HFFc6 (cell line): Measurements from ENCODE around the gene FAM9A. TPM values are rescaled to one million over a fixed set of nuclear protein-coding genes. Genes with fewer than 3 reads are reported as not detected.
A peak's percentile ranks its signal among the peaks of the same experiment; 100 is the strongest.

Source experiments
- DNase-seq: peaks from one replicate; pipeline ENCODE4 v3.0.0-alpha.2; 2018
- H3K27ac Mint-ChIP-seq: 2 replicates; pipeline ENCODE4 v1.8.0; 2020; ENCODE audit warnings: mild to moderate bottlenecking, mixed read lengths
- H3K27me3 Mint-ChIP-seq: 2 replicates; pipeline ENCODE4 v1.8.0; 2021; ENCODE audit warnings: mild to moderate bottlenecking, moderate library complexity, mixed read lengths; ENCODE audit not compliant: insufficient read depth
- H3K36me3 Mint-ChIP-seq: 2 replicates; pipeline ENCODE4 v1.8.0; 2021; ENCODE audit warnings: low read depth, mixed read lengths
- H3K4me1 Mint-ChIP-seq: 2 replicates; pipeline ENCODE4 v1.8.0; 2020; ENCODE audit warnings: low read depth, mixed read lengths
- H3K4me3 Mint-ChIP-seq: 2 replicates; pipeline ENCODE4 v1.8.0; 2020; ENCODE audit warnings: mild to moderate bottlenecking, moderate library complexity, mixed read lengths
- H3K9me3 Mint-ChIP-seq: 2 replicates; pipeline ENCODE4 v1.8.0; 2020; ENCODE audit warnings: mild to moderate bottlenecking, mixed read lengths
- CTCF ChIP-seq: fragments of 200-600 bp; sonication (generic); IDR thresholded peaks from 2 replicates; pipeline ENCODE4 v1.5.0; 2021; ENCODE audit warnings: antibody characterized with exemption, mild to moderate bottlenecking
- total RNA-seq, 6 experiments: library from RNA; stranded (reverse); fragmentation: NEBNext Ultra II Directional; extraction: Animal tissue kit (Norgen Biotek cat#: 25700); gene quantifications; 2 replicates in 1 of 6; 3 replicates in 5 of 6; pipeline ENCODE4 v1.2.3, GENCODE V29; 2021

The FAM9A gene
- total RNA-seq, 6 experiments from 2014 or later: not detected

GRCh38 chrX:8755813-8756212 lies 45.4 kb downstream of the FAM9A start:
- Mint-ChIP-seq H3K4me3 (no peak overlapping the region), H3K9me3 (no peaks in the 10 kb centered on the region), H3K27ac (no peak overlapping the region; the same call in 1 of the 2 replicates), H3K4me1 (peaks cover 38% of the 10 kb centered on the region), H3K27me3 (no peaks in the 10 kb centered on the region; the same call in none of the 2 replicates), H3K36me3 (peaks cover 3% of the 10 kb centered on the region; the same call in 1 of the 2 replicates)
- TF ChIP-seq CTCF: no peak
- DNase-seq: no peak

GRCh38 chrX:8755116-8755515 lies 46.1 kb downstream of the FAM9A start:
- H3K4me3 Mint-ChIP-seq: no peak overlapping the region
- H3K27ac Mint-ChIP-seq: no peak overlapping the region
- no peaks in the 10 kb centered on the region for H3K9me3 Mint-ChIP-seq

GRCh38 chrX:8749697-8750096 lies 51.5 kb downstream of the FAM9A start:
- Mint-ChIP-seq H3K27me3 (no peaks in the 10 kb centered on the region; the same call in none of the 2 replicates), H3K4me3 (no peak overlapping the region), H3K27ac (no peak overlapping the region), H3K9me3 (no peaks in the 10 kb centered on the region), H3K36me3 (no peaks in the 10 kb centered on the region), H3K4me1 (no peaks in the 10 kb centered on the region)
- TF ChIP-seq CTCF: no peak
- DNase-seq: no peak

More at GRCh38 chrX:8755116-8755515, 46.1 kb downstream of the FAM9A start:
- no peak for DNase-seq
- peak; percentile 44; the same call in 1 of the 2 replicates for TF ChIP-seq CTCF
- H3K27me3 Mint-ChIP-seq: no peaks in the 10 kb centered on the region; the same call in none of the 2 replicates
- H3K36me3 Mint-ChIP-seq: peaks cover 3% of the 10 kb centered on the region; the same call in 1 of the 2 replicates
- peaks cover 36% of the 10 kb centered on the region for H3K4me1 Mint-ChIP-seq

GRCh38 chrX:8748855-8749254 lies 52.3 kb downstream of the FAM9A start:
- H3K27ac Mint-ChIP-seq: no peak overlapping the region
- no peaks in the 10 kb centered on the region for H3K36me3 Mint-ChIP-seq
- H3K9me3 Mint-ChIP-seq: no peaks in the 10 kb centered on the region
- no peaks in the 10 kb centered on the region; the same call in none of the 2 replicates for H3K27me3 Mint-ChIP-seq
- no peak for DNase-seq
- peak; percentile 77 for TF ChIP-seq CTCF
- H3K4me3 Mint-ChIP-seq: no peak overlapping the region
- no peaks in the 10 kb centered on the region for H3K4me1 Mint-ChIP-seq

GRCh38 chrX:8743126-8743732 lies 58.0 kb downstream of the FAM9A start:
- H3K27me3 Mint-ChIP-seq: peaks cover 4% of the 10 kb centered on the region; the same call in 1 of the 2 replicates

More at GRCh38 chrX:8743126-8743732, 58.0 kb downstream of the FAM9A start:
- Mint-ChIP-seq H3K27ac (no peak overlapping the region), H3K9me3 (no peaks in the 10 kb centered on the region), H3K4me1 (no peaks in the 10 kb centered on the region), H3K36me3 (no peaks in the 10 kb centered on the region), H3K4me3 (no peak overlapping the region)
- peak; percentile 84 for TF ChIP-seq CTCF
- DNase-seq: peak; percentile 17
